ENCODE measurements around the gene KCNS1.

KCNS1 gene

GRCh38 chr20:45044601-45045000 lies 56.3 kb downstream of the KCNS1 start:
- no peak for DNase-seq

- DNase-seq: no peak
Observed at GRCh38 chr20:45044084-45044573, 56.8 kb downstream of the KCNS1 start.

DNA sequence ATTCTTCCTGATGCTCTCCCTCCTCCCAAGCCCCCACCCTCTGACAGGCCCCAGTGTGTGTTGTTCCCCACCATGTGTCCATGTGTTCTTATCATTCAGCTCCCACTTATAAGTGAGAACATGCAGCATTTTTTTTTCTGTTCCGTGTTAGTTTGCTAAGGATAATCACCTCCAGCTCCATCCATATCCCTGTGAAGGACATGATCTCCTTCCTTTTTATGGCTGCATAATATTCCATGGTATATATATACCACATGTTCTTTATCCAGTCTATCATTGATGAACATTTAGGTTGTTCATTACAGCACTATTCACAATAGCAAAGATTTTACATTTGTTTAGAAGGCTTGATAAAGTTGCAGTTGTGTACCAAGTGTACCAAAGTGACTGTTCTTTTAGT lies 57.9 kb downstream of the KCNS1 start:
- no peak for DNase-seq
